SH-SY5Y (cell line): ENCODE measurements around the gene PCGF3.

Experiments
- GATA2 ChIP-seq: IDR thresholded peaks from 2 replicates; pipeline ENCODE4 v1.6.1; 2011; ENCODE audit warnings: mild to moderate bottlenecking, low read depth, low read length
- GATA3 ChIP-seq: IDR thresholded peaks from 2 replicates; pipeline ENCODE4 v1.6.1; 2011; ENCODE audit warnings: low read depth, mild to moderate bottlenecking, low read length, moderate library complexity

GRCh38 chr4:686413-687040 is 19.1 kb upstream of the PCGF3 start:
- no peak for TF ChIP-seq GATA2
- no peak for TF ChIP-seq GATA3
